GM10248 (cell line): ENCODE data around the gene TBX2.

Experiments used
- CTCF ChIA-PET: fragments of 300-600 bp; sonication (Branson Sonifier 250); formaldehyde crosslinking; extraction: SDS; loops from one replicate; lab custom pipeline; 2021; ENCODE audit warnings: antibody characterized with exemption; lab: Yijun Ruan, JAX
- POLR2A ChIA-PET: fragments of 350-650 bp; sonication (Branson Sonifier 250); formaldehyde crosslinking; extraction: SDS; loops from one replicate; lab custom pipeline; 2020; ENCODE audit warnings: antibody characterized with exemption; lab: Yijun Ruan, JAX
- DNase-seq: peaks from one replicate; pipeline ENCODE4 v3.0.0; 2012; ENCODE audit errors: extremely low spot score
- CTCF ChIP-seq: IDR thresholded peaks from 2 replicates; pipeline ENCODE4 v1.5.1; 2012; ENCODE audit warnings: mild to moderate bottlenecking, low read depth; ENCODE audit errors: extremely low read depth, missing control alignments, control extremely low read depth

Gene TBX2

GRCh38 chr17:61412143-61412859 is 12.7 kb downstream of the TBX2 start:
- peak; percentile 92 for DNase-seq
- TF ChIP-seq CTCF: peak; percentile 89
- POLR2A ChIA-PET: no interaction called here
- CTCF ChIA-PET: interaction anchor here (0.6 to 5.9 kb wide), 40 partner anchors 9 to 701 kb away, joined by 3 to 43 read pairs (median 4); partner anchors contain the start of gene TBX2

GRCh38 chr17:61412860-61413660 is 13.4 kb downstream of the TBX2 start:
- no peak for TF ChIP-seq CTCF
- no peak for DNase-seq
- ChIA-PET CTCF (interaction anchor here (0.7 to 5.9 kb wide), 22 partner anchors 8 to 697 kb away, joined by 3 to 43 read pairs (median 6); no protein-coding TSS in a partner anchor), POLR2A (no interaction called here)

GRCh38 chr17:61413661-61414126 is 14.1 kb downstream of the TBX2 start:
- ChIA-PET POLR2A (no interaction called here), CTCF (interaction anchor here (0.8 to 5.9 kb wide), 11 partner anchors 12 to 697 kb away, joined by 3 to 43 read pairs (median 7); no protein-coding TSS in a partner anchor)
- DNase-seq: no peak

DNA sequence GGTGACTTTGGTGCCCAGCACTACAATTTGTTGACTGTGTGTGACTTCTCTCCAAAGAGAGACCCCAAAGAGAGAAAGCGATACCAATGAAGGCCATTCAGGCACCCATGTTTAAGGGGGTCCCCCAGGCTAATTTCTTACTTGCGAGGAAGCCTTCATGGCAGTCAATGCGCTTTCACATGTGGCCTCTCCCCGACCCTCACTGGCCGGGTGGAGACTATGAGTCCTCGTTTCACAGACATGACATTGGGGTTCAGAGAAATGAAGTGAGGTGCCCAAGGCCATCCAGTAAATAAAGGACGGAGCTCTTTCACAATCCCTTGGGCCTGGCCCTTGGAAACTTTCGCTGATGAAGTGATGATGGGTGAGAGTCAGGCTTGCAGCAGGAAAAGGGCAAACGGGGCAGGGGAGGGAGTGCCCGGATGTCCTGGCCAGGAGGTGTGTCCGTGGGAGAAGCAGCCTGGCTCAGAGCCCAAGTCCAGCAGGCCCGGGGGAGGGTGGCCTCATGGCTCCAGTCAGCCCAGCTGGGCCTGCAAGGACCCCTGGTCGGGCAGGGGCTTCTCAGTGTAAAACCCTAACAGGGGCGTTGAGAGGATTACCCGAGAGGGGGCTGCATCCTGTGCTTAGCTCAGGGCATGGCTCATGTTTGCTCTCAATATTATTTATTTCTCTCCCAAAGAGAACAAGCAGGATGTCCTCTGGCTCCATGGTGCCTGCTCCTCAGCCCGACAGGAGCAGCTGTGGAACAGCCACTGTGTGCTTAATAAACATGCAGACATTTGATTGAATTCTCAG is 14.7 kb downstream of the TBX2 start:
- TF ChIP-seq CTCF: no peak
- ChIA-PET POLR2A (interaction anchor here (0.6 kb wide), 1 partner anchor 644 kb away, joined by 4 read pairs; no protein-coding TSS in a partner anchor), CTCF (interaction anchor here (1.3 to 5.9 kb wide), 7 partner anchors 11 to 696 kb away, joined by 3 to 43 read pairs (median 8); no protein-coding TSS in a partner anchor)
- no peak for DNase-seq

More at GRCh38 chr17:61413661-61414126, 14.1 kb downstream of the TBX2 start:
- no peak for TF ChIP-seq CTCF

- ChIA-PET CTCF (interaction anchor here (1.3 to 5.9 kb wide), 3 partner anchors 71 to 695 kb away, joined by 3 to 43 read pairs (median 8); no protein-coding TSS in a partner anchor), POLR2A (no interaction called here)
- no peak for TF ChIP-seq CTCF
- no peak for DNase-seq
These were observed 15.3 kb downstream of the TBX2 start for GRCh38 chr17:61414936-61415251.
